ENCODE measurements around the gene KCNK15.

KCNK15 gene

GRCh38 chr20:44714701-44715498 is 30.8 kb upstream of the KCNK15 start, which contains the start of gene CCN5:
TSS of gene CCN5 (plus strand) at chr20:44715369. CDS start at chr20:44715391, 22 bp downstream.
- Histone ChIP-seq H3K9ac (ENCODE audit: low read depth in 1 of 2, low read length in 2 of 2) (no peak within 1 kb of the TSS), H3K4me1 (ENCODE audit: control insufficient read depth in 1 of 2, insufficient read depth in 2 of 2, low read length in 2 of 2) (peaks cover 10 to 11% of the 10 kb centered on the region in 2 donors), H3K27ac (ENCODE audit: low read depth, low read length) (no peak within 1 kb of the TSS), H3K27me3 (ENCODE audit: control insufficient read depth in 1 of 2, insufficient read depth in 2 of 2, low read length in 2 of 2) (no peaks in the 10 kb centered on the region), H3K4me3 (ENCODE audit: low read depth in 1 of 2, low read length in 2 of 2) (peak within 1 kb of the TSS in 1 of 2 donors; percentile 36), H3K36me3 (ENCODE audit: control insufficient read depth in 1 of 2, insufficient read depth in 2 of 2, low read length in 2 of 2) (no peaks in the 10 kb centered on the region), H3K9me3 (ENCODE audit: control insufficient read depth in 1 of 2, low read length in 2 of 2) (no peaks in the 10 kb centered on the region)

DNA sequence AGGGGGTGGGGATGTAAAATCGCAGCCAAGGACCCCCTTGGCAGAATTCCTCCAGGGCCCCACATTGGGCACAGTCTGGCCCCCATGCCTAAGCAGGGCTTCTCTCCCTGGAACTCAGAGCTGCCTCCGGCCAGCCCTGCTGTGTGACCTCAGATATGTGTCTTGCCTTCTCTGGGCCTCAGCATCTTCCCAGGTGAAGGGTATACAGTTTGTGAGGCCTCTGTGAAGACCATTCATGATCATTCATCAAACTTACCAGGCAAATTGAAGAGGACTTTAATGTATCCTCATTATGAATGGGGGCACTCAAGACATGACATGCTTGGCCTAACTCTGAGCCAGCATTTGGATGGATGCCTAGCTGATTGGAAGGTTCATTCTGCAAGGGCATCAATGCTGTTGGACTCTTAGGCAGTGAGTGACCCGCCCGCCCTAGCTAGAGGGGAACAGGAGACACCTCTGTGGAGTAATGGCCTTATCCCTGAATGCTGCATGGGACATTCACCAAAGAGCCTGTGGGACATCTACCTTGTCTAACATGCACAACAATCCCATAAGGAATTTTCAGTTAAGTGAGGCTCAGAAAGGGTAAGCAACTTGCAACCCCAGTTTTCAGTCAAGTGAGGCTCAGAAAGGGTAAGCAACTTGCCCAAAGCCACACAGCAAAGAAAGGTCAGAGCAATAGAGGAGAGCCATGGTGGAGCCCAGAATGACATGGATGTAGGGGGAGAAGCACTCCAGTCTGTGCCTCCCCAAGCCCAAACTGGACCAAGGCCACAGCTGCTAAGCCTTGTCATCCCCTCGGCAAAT is 30.0 kb upstream of the KCNK15 start:
- Histone ChIP-seq H3K4me1 (ENCODE audit: control insufficient read depth in 1 of 2, insufficient read depth in 2 of 2, low read length in 2 of 2) (peaks cover 10 to 11% of the 10 kb centered on the region in 2 donors), H3K27me3 (ENCODE audit: control insufficient read depth in 1 of 2, insufficient read depth in 2 of 2, low read length in 2 of 2) (no peaks in the 10 kb centered on the region), H3K9ac (ENCODE audit: low read depth in 1 of 2, low read length in 2 of 2) (no peak overlapping the region), H3K36me3 (ENCODE audit: control insufficient read depth in 1 of 2, insufficient read depth in 2 of 2, low read length in 2 of 2) (no peaks in the 10 kb centered on the region), H3K27ac (ENCODE audit: low read depth, low read length) (no peak overlapping the region), H3K9me3 (ENCODE audit: control insufficient read depth in 1 of 2, low read length in 2 of 2) (no peaks in the 10 kb centered on the region), H3K4me3 (ENCODE audit: low read depth in 1 of 2, low read length in 2 of 2) (no peak overlapping the region)

- no peaks in the 10 kb centered on the region for H3K9me3 ChIP-seq (ENCODE audit: control insufficient read depth in 1 of 2, low read length in 2 of 2)
- H3K27ac ChIP-seq (ENCODE audit: low read depth, low read length), result no peak overlapping the region
- no peak overlapping the region for H3K4me3 ChIP-seq (ENCODE audit: low read depth in 1 of 2, low read length in 2 of 2)
- H3K4me1 ChIP-seq (ENCODE audit: control insufficient read depth in 1 of 2, insufficient read depth in 2 of 2, low read length in 2 of 2), result peaks cover 10 to 11% of the 10 kb centered on the region in 2 donors
- H3K9ac ChIP-seq (ENCODE audit: low read depth in 1 of 2, low read length in 2 of 2), result no peak overlapping the region
- no peaks in the 10 kb centered on the region for H3K36me3 ChIP-seq (ENCODE audit: control insufficient read depth in 1 of 2, insufficient read depth in 2 of 2, low read length in 2 of 2)
- no peaks in the 10 kb centered on the region for H3K27me3 ChIP-seq (ENCODE audit: control insufficient read depth in 1 of 2, insufficient read depth in 2 of 2, low read length in 2 of 2)
These were observed 29.2 kb upstream of the KCNK15 start for GRCh38 chr20:44716309-44717106.

GRCh38 chr20:44717986-44718385 is 27.7 kb upstream of the KCNK15 start:
- no peak overlapping the region for H3K9ac ChIP-seq (ENCODE audit: low read depth in 1 of 2, low read length in 2 of 2)
- no peak overlapping the region for H3K4me3 ChIP-seq (ENCODE audit: low read depth in 1 of 2, low read length in 2 of 2)
- H3K27ac ChIP-seq (ENCODE audit: low read depth, low read length), result no peak overlapping the region

GRCh38 chr20:44719841-44720240 is 25.8 kb upstream of the KCNK15 start:
- no peak overlapping the region for H3K4me3 ChIP-seq (ENCODE audit: low read depth in 1 of 2, low read length in 2 of 2)
- no peaks in the 10 kb centered on the region for H3K27me3 ChIP-seq (ENCODE audit: control insufficient read depth in 1 of 2, insufficient read depth in 2 of 2, low read length in 2 of 2)
- H3K9me3 ChIP-seq (ENCODE audit: control insufficient read depth in 1 of 2, low read length in 2 of 2), result no peaks in the 10 kb centered on the region
- H3K4me1 ChIP-seq (ENCODE audit: control insufficient read depth in 1 of 2, insufficient read depth in 2 of 2, low read length in 2 of 2), result peaks cover 2 to 4% of the 10 kb centered on the region in 2 donors
- no peak overlapping the region for H3K9ac ChIP-seq (ENCODE audit: low read depth in 1 of 2, low read length in 2 of 2)
- no peak overlapping the region for H3K27ac ChIP-seq (ENCODE audit: low read depth, low read length)
- no peaks in the 10 kb centered on the region for H3K36me3 ChIP-seq (ENCODE audit: control insufficient read depth in 1 of 2, insufficient read depth in 2 of 2, low read length in 2 of 2)

More at GRCh38 chr20:44717986-44718385, 27.7 kb upstream of the KCNK15 start:
- H3K4me1 ChIP-seq (ENCODE audit: control insufficient read depth in 1 of 2, insufficient read depth in 2 of 2, low read length in 2 of 2), result peaks cover 10 to 11% of the 10 kb centered on the region in 2 donors
- no peaks in the 10 kb centered on the region for H3K9me3 ChIP-seq (ENCODE audit: control insufficient read depth in 1 of 2, low read length in 2 of 2)
- H3K27me3 ChIP-seq (ENCODE audit: control insufficient read depth in 1 of 2, insufficient read depth in 2 of 2, low read length in 2 of 2), result no peaks in the 10 kb centered on the region
- H3K36me3 ChIP-seq (ENCODE audit: control insufficient read depth in 1 of 2, insufficient read depth in 2 of 2, low read length in 2 of 2), result no peaks in the 10 kb centered on the region

DNA sequence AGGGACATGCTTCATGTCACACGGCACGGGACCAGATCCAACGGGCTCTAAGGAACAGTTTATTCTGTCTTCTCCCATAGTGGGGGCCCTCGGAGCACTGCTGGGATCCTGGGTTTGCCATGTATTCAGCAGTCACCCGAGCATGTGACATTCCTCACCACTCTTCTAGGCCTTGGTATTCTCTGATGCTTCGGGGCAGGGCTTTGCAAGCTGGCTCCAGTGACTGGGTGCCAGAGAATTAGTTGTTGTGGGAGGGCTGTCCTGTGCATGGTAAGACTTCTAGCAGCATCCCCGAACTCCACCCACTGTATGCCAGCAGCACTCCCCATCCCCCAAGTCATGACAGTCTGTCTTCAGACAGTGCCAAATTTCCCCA is 25.1 kb upstream of the KCNK15 start:
- H3K27me3 ChIP-seq (ENCODE audit: control insufficient read depth in 1 of 2, insufficient read depth in 2 of 2, low read length in 2 of 2), result no peaks in the 10 kb centered on the region
- H3K27ac ChIP-seq (ENCODE audit: low read depth, low read length), result no peak overlapping the region
- H3K9ac ChIP-seq (ENCODE audit: low read depth in 1 of 2, low read length in 2 of 2), result no peak overlapping the region
- no peaks in the 10 kb centered on the region for H3K36me3 ChIP-seq (ENCODE audit: control insufficient read depth in 1 of 2, insufficient read depth in 2 of 2, low read length in 2 of 2)
- H3K9me3 ChIP-seq (ENCODE audit: control insufficient read depth in 1 of 2, low read length in 2 of 2), result no peaks in the 10 kb centered on the region
- H3K4me1 ChIP-seq (ENCODE audit: control insufficient read depth in 1 of 2, insufficient read depth in 2 of 2, low read length in 2 of 2), result no peaks in the 10 kb centered on the region
- no peak overlapping the region for H3K4me3 ChIP-seq (ENCODE audit: low read depth in 1 of 2, low read length in 2 of 2)

DNA sequence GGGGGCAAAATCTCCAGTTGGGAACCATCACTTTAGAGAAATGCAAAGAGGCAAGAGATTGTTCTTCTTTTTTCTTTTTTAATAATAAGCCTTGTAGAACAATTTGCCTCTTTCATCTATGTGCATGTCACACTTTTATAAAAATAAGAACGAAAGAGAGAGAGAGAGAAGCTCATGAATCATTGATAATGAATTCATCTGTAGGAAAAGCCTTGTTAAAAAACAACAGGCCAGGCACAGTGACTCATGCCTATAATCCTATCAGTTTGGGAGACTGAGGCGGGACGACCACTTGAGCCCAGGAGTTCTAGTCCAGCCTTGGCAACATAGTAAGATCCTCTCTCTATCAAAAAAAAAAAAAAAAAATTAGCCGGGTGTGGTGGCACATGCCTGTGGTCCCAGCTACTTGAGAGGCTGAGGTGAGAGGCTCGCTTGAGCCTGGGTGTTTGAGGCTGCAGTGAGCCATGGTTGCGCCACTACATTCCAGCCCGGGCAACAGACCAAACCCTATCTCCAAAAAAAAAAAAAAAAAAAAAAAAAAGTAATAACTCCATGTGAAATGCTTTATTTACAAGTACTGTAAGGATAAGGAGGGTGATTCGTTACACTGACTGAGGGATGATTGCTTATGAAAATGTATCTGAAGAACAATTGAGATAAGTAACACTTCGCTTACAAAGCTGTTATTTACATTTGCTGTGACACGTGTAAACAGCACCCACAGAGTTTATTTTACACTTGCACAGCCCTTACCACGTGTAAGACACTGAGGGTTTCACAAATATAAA is 24.5 kb upstream of the KCNK15 start:
- no peaks in the 10 kb centered on the region for H3K36me3 ChIP-seq (ENCODE audit: control insufficient read depth in 1 of 2, insufficient read depth in 2 of 2, low read length in 2 of 2)
- no peak overlapping the region for H3K9ac ChIP-seq (ENCODE audit: low read depth in 1 of 2, low read length in 2 of 2)
- H3K9me3 ChIP-seq (ENCODE audit: control insufficient read depth in 1 of 2, low read length in 2 of 2), result no peaks in the 10 kb centered on the region
- no peak overlapping the region for H3K4me3 ChIP-seq (ENCODE audit: low read depth in 1 of 2, low read length in 2 of 2)
- H3K27ac ChIP-seq (ENCODE audit: low read depth, low read length), result no peak overlapping the region
- H3K4me1 ChIP-seq (ENCODE audit: control insufficient read depth in 1 of 2, insufficient read depth in 2 of 2, low read length in 2 of 2), result no peaks in the 10 kb centered on the region
- H3K27me3 ChIP-seq (ENCODE audit: control insufficient read depth in 1 of 2, insufficient read depth in 2 of 2, low read length in 2 of 2), result no peaks in the 10 kb centered on the region

DNA sequence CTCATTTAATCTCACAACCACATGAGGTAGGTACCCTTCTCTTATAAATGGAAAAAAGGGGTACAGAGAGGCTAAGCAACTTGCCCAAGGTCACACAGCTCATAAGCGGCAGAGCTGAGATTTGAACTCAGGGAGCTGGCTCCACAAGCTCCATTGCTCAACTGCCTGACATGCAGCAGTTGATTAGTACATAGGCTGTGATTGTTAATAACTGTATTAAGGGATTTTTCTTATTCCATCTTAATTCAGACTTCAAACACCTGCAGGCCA is 23.9 kb upstream of the KCNK15 start:
- H3K9ac ChIP-seq (ENCODE audit: low read depth in 1 of 2, low read length in 2 of 2), result no peak overlapping the region
- H3K36me3 ChIP-seq (ENCODE audit: control insufficient read depth in 1 of 2, insufficient read depth in 2 of 2, low read length in 2 of 2), result no peaks in the 10 kb centered on the region
- H3K9me3 ChIP-seq (ENCODE audit: control insufficient read depth in 1 of 2, low read length in 2 of 2), result no peaks in the 10 kb centered on the region
- no peaks in the 10 kb centered on the region for H3K27me3 ChIP-seq (ENCODE audit: control insufficient read depth in 1 of 2, insufficient read depth in 2 of 2, low read length in 2 of 2)
- H3K27ac ChIP-seq (ENCODE audit: low read depth, low read length), result no peak overlapping the region
- H3K4me3 ChIP-seq (ENCODE audit: low read depth in 1 of 2, low read length in 2 of 2), result no peak overlapping the region
- no peaks in the 10 kb centered on the region for H3K4me1 ChIP-seq (ENCODE audit: control insufficient read depth in 1 of 2, insufficient read depth in 2 of 2, low read length in 2 of 2)

DNA sequence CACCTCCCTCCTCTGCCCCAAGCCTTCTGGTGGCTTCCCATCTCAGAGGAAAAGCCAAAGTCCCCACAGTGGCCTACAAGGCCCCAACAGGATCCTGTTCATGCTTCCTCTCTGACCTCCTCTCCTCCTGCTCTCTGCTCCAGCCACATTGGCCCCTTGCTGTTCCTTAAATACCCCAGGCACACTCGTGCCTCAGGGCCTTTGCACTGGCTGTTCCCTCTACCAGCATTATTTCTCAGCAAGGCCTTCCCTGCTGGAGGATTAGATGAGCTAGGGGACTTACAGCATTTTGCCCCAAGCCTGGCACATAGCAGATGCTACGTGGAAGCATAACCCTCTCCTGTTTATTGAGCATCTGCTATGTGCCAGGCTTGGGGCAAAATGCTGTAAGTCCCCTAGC is 22.7 kb upstream of the KCNK15 start:
- no peaks in the 10 kb centered on the region for H3K36me3 ChIP-seq (ENCODE audit: control insufficient read depth in 1 of 2, insufficient read depth in 2 of 2, low read length in 2 of 2)
- H3K4me1 ChIP-seq (ENCODE audit: control insufficient read depth in 1 of 2, insufficient read depth in 2 of 2, low read length in 2 of 2), result no peaks in the 10 kb centered on the region
- no peak overlapping the region for H3K4me3 ChIP-seq (ENCODE audit: low read depth in 1 of 2, low read length in 2 of 2)
- H3K9ac ChIP-seq (ENCODE audit: low read depth in 1 of 2, low read length in 2 of 2), result no peak overlapping the region
- no peaks in the 10 kb centered on the region for H3K9me3 ChIP-seq (ENCODE audit: control insufficient read depth in 1 of 2, low read length in 2 of 2)
- H3K27me3 ChIP-seq (ENCODE audit: control insufficient read depth in 1 of 2, insufficient read depth in 2 of 2, low read length in 2 of 2), result no peaks in the 10 kb centered on the region
- H3K27ac ChIP-seq (ENCODE audit: low read depth, low read length), result no peak overlapping the region

Data from duodenal mucosa (tissue), 2 donors.